GM12864 (cell line): ENCODE measurements around the gene ATXN8OS.

Source experiments
- DNase-seq: peaks from one replicate; pipeline ENCODE4 v3.0.0-alpha.2; 2011; ENCODE audit warnings: low read depth
- H3K4me3 ChIP-seq: 2 replicates; pipeline ENCODE4 v1.5.1; 2011; ENCODE audit warnings: mild to moderate bottlenecking, low read depth, low read length, control low read depth
- CTCF ChIP-seq: IDR thresholded peaks from 2 replicates; pipeline ENCODE4 v1.5.1; 2011; ENCODE audit warnings: low read depth, mild to moderate bottlenecking, moderate library complexity, low read length, control low read depth, inconsistent platforms; ENCODE audit errors: missing control alignments

Gene ATXN8OS

GRCh38 chr13:70107498-70108281, at the start of gene ATXN8OS:
Gene ATXN8OS, plus strand, starts transcription at chr13:70107826.
- no peak for TF ChIP-seq CTCF
- no peak for DNase-seq
- no peak within 1 kb of the TSS for H3K4me3 ChIP-seq

GRCh38 chr13:70080012-70080411, 27.6 kb upstream of the ATXN8OS start:
- no peak overlapping the region for H3K4me3 ChIP-seq
- no peak for TF ChIP-seq CTCF
- DNase-seq: no peak

DNA sequence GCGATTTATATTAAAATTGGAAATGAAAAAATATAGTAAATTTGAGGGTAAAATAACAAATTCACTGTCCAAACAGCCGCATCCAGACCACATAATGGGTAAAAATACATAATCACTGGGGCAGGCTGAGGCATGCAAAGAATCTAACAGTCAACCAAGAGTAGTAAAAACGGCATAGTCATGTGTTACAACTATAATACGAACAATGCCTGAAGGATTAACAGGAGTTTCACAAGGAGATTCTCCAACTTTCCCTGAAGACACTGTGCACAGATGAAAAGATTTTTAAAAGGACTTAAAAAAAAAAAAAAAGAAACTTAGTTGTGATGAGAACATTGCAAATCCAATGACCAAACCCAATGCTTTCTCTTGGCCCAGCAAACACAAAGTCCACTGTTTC, 20.4 kb upstream of the ATXN8OS start:
- TF ChIP-seq CTCF: no peak
- DNase-seq: no peak
- H3K4me3 ChIP-seq: no peak overlapping the region

- no peak overlapping the region for H3K4me3 ChIP-seq
- DNase-seq: no peak
- no peak for TF ChIP-seq CTCF
These were observed 18.7 kb upstream of the ATXN8OS start for GRCh38 chr13:70088926-70089325.

DNA sequence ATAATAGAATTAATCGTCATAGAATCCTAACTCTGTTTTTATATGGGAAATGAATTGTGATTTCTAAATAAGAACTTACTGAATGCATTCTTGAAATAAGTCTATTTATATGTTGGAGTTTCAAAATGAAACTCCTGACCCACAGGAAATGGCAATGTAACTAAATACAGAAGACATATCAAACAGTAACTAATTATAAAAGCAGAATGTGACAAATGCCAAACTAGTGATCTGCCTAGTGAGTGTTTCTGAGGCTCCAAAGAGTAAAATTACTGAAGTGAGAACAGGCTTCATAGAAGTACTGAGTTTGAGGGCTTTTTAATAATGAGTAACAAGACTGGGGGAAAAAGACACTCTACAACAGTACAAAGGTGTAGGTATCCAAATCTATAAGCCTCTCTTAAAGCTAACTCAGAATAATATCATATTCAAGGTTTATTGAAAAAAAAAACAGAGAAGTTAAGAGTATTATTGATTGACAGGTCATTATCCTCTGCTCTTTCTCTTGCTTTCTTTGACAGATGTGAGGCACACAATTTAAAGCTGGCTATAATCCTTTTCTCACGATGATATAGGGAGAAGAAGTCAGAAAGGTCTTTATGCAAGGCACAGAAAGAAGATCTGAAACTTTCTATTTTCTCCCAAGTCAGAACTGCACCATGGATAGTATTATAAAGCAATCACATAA, 17.4 kb upstream of the ATXN8OS start:
- no peak overlapping the region for H3K4me3 ChIP-seq
- no peak for DNase-seq
- no peak for TF ChIP-seq CTCF

- DNase-seq: no peak
- H3K4me3 ChIP-seq: no peak overlapping the region
- peak; percentile 6 for TF ChIP-seq CTCF
These were observed 9.0 kb upstream of the ATXN8OS start for GRCh38 chr13:70098669-70099068.
